Fibroblast of lung (primary cell): ENCODE measurements around the gene PCDH15. TPM values are rescaled to one million over a fixed set of nuclear protein-coding genes. Genes with fewer than 3 reads are reported as not detected.

ENCODE experiments used
- DNase-seq, 2 donors: peaks; one replicate each; pipeline versions ENCODE4 v3.0.0 to v3.0.0-alpha.2; 2010; ENCODE audit warnings: low read depth in 2 of 2
- H2AFZ ChIP-seq: 2 replicates; pipeline ENCODE4 v1.5.1; 2012; ENCODE audit warnings: low read length, control low read depth, inconsistent platforms
- H3K27ac ChIP-seq: 2 replicates; pipeline ENCODE4 v1.5.1; 2011; ENCODE audit warnings: low read length, control low read depth; ENCODE audit not compliant: insufficient read depth
- H3K27me3 ChIP-seq: 2 replicates; pipeline ENCODE4 v1.5.1; 2011; ENCODE audit warnings: mild to moderate bottlenecking, low read length; ENCODE audit not compliant: control insufficient read depth, insufficient read depth
- H3K36me3 ChIP-seq: 2 replicates; pipeline ENCODE4 v1.5.1; 2011; ENCODE audit warnings: low read length; ENCODE audit not compliant: control insufficient read depth, insufficient read depth
- H3K4me1 ChIP-seq: 2 replicates; pipeline ENCODE4 v1.5.1; 2011; ENCODE audit warnings: low read length; ENCODE audit not compliant: control insufficient read depth, insufficient read depth; ENCODE audit errors: extremely low read depth
- H3K4me2 ChIP-seq: 2 replicates; pipeline ENCODE4 v1.5.1; 2011; ENCODE audit warnings: low read length, control low read depth; ENCODE audit not compliant: insufficient read depth; ENCODE audit errors: extremely low read depth
- H3K4me3 ChIP-seq, 4 experiments: fragments of 200-600 bp in 1 of 4; sonication (generic) in 1 of 4; replicated peaks in 1 of 4; 2 replicates each; pipeline ENCODE4 v1.5.1; 2011 to 2016; ENCODE audit warnings: low read length in 4 of 4, low read depth in 3 of 4, mild to moderate bottlenecking in 3 of 4, control low read depth in 2 of 4, inconsistent platforms in 1 of 4, mixed read lengths in 1 of 4; ENCODE audit not compliant: insufficient read depth in 1 of 4; ENCODE audit errors: control extremely low read depth in 1 of 4
- H3K79me2 ChIP-seq: 2 replicates; pipeline ENCODE4 v1.5.1; 2012; ENCODE audit warnings: mild to moderate bottlenecking, low read length, inconsistent platforms; ENCODE audit not compliant: control insufficient read depth, insufficient read depth
- H3K9ac ChIP-seq: 2 replicates; pipeline ENCODE4 v1.5.1; 2011; ENCODE audit warnings: mild to moderate bottlenecking, low read length, control low read depth; ENCODE audit not compliant: insufficient read depth
- H3K9me3 ChIP-seq: 2 replicates; pipeline ENCODE4 v1.5.1; 2012; ENCODE audit warnings: low read depth, low read length; ENCODE audit not compliant: control insufficient read depth, insufficient read depth
- H4K20me1 ChIP-seq: 2 replicates; pipeline ENCODE4 v1.5.1; 2011; ENCODE audit warnings: low read length; ENCODE audit not compliant: control insufficient read depth, insufficient read depth; ENCODE audit errors: extremely low read depth
- CTCF ChIP-seq, 2 donors: IDR thresholded peaks in 1 of 2; conservative IDR thresholded peaks in 1 of 2; 1 replicate in 1 of 2; 2 replicates in 1 of 2; pipeline ENCODE4 v1.5.1; 2011 to 2012; ENCODE audit warnings: low read length in 2 of 2, control low read depth in 1 of 2, inconsistent platforms in 1 of 2, low read depth in 1 of 2, mild to moderate bottlenecking in 1 of 2
- EZH2 ChIP-seq: IDR thresholded peaks from 2 replicates; pipeline ENCODE4 v1.5.1; 2012; ENCODE audit warnings: low read length, control low read depth, mild to moderate bottlenecking; ENCODE audit errors: missing control alignments
- polyA plus RNA-seq, 2 donors: library from polyadenylated mRNA; depleted of rRNA in 1 of 2; stranded (reverse) in 1 of 2; unstranded in 1 of 2; fragments of >200 nt; gene quantifications; 2 replicates each; pipeline ENCODE4 v1.2.1, GENCODE V29; 2011 to 2012; ENCODE audit warnings: missing spikeins in 1 of 2
- total RNA-seq: library from RNA; depleted of rRNA; stranded (reverse); fragments of >200 nt; gene quantifications from 2 replicates; pipeline ENCODE4 v1.2.1, GENCODE V29; 2014

Gene PCDH15
- total and polyA plus RNA-seq, 2 donors (not counting 1 experiment from before 2014, with no cell fraction given) = under 0.01 TPM; not detected in 1

GRCh38 chr10:54478601-54479000, 322.4 kb downstream of the PCDH15 start:
- no peak overlapping the region for H3K4me3 ChIP-seq
- H3K9me3 ChIP-seq = no peaks in the 10 kb centered on the region
- H3K36me3 ChIP-seq = no peaks in the 10 kb centered on the region
- no peak overlapping the region for H3K27ac ChIP-seq
- TF ChIP-seq EZH2 = no peak
- TF ChIP-seq CTCF (conservative IDR thresholded peaks at IDR 0.05 in 1 of 2, IDR thresholded peaks at IDR 0.05 in 1 of 2; ENCODE audit: low read depth in 1 of 2, low read length in 2 of 2) = no peak
- no peaks in the 10 kb centered on the region for H3K79me2 ChIP-seq
- DNase-seq = no peak
- H3K4me2 ChIP-seq = no peak overlapping the region
- H2AFZ ChIP-seq = no peak overlapping the region
- no peaks in the 10 kb centered on the region for H4K20me1 ChIP-seq
- H3K9ac ChIP-seq = no peak overlapping the region
- no peaks in the 10 kb centered on the region for H3K27me3 ChIP-seq
- H3K4me1 ChIP-seq = no peaks in the 10 kb centered on the region

- TF ChIP-seq CTCF (conservative IDR thresholded peaks at IDR 0.05 in 1 of 2, IDR thresholded peaks at IDR 0.05 in 1 of 2; ENCODE audit: low read depth in 1 of 2, low read length in 2 of 2) (no peak), EZH2 (no peak)
- Histone ChIP-seq H3K27me3 (no peaks in the 10 kb centered on the region), H3K27ac (no peak overlapping the region)
Observed at GRCh38 chr10:54477738-54478137, 323.3 kb downstream of the PCDH15 start.

GRCh38 chr10:54470324-54470631, 330.8 kb downstream of the PCDH15 start:
- no peaks in the 10 kb centered on the region for H4K20me1 ChIP-seq
- TF ChIP-seq EZH2 (no peak), CTCF (conservative IDR thresholded peaks at IDR 0.05 in 1 of 2, IDR thresholded peaks at IDR 0.05 in 1 of 2; ENCODE audit: low read depth in 1 of 2, low read length in 2 of 2) (no peak)

More at GRCh38 chr10:54477738-54478137, 323.3 kb downstream of the PCDH15 start:
- H3K9ac ChIP-seq = no peak overlapping the region
- no peaks in the 10 kb centered on the region for H3K79me2 ChIP-seq
- H2AFZ ChIP-seq = no peak overlapping the region
- H3K9me3 ChIP-seq = no peaks in the 10 kb centered on the region
- DNase-seq = no peak
- H4K20me1 ChIP-seq = no peaks in the 10 kb centered on the region
- no peaks in the 10 kb centered on the region for H3K4me1 ChIP-seq
- no peak overlapping the region for H3K4me2 ChIP-seq
- no peaks in the 10 kb centered on the region for H3K36me3 ChIP-seq
- no peak overlapping the region for H3K4me3 ChIP-seq

More at GRCh38 chr10:54470324-54470631, 330.8 kb downstream of the PCDH15 start:
- no peaks in the 10 kb centered on the region for H3K79me2 ChIP-seq
- H3K36me3 ChIP-seq = no peaks in the 10 kb centered on the region
- H3K4me3 ChIP-seq = no peak overlapping the region
- no peak overlapping the region for H3K4me2 ChIP-seq
- no peak for DNase-seq
- H2AFZ ChIP-seq = no peak overlapping the region
- H3K4me1 ChIP-seq = no peaks in the 10 kb centered on the region
- H3K9me3 ChIP-seq = no peaks in the 10 kb centered on the region
- H3K27me3 ChIP-seq = no peaks in the 10 kb centered on the region
- no peak overlapping the region for H3K9ac ChIP-seq
- no peak overlapping the region for H3K27ac ChIP-seq
